EL (cell line): ENCODE results near the gene CACNA2D3.

Experiments
- DNase-seq: peaks from one replicate; pipeline ENCODE4 v3.0.0-alpha.2; 2016

Gene CACNA2D3

DNA sequence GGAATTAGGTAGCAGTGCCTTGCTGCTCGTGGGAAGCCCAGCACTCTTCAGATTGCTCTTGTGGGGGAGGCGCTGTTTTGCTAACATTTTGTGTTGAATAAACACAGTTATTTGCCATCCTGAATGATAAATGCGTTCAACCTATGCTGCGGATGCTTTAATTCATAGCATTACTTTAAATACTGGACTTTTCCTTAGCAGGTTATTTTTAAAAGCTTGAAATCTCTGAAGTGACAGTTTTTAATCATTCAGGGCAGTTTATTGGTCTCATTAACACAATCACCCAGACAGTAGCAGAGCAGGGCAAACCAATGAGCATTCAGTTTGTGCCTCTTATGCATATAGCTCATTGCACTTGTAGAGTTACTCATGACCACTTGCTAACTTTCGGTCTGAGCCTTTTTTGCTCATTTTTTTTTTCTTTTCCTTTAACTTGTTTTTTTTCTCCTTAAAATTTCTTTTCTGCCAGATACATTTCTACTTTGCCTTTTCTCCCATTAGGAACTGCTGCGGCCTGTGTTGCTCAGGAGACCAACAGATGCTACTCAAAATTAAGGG lies 5.2 kb downstream of the CACNA2D3 start:
- no peak for DNase-seq

DNA sequence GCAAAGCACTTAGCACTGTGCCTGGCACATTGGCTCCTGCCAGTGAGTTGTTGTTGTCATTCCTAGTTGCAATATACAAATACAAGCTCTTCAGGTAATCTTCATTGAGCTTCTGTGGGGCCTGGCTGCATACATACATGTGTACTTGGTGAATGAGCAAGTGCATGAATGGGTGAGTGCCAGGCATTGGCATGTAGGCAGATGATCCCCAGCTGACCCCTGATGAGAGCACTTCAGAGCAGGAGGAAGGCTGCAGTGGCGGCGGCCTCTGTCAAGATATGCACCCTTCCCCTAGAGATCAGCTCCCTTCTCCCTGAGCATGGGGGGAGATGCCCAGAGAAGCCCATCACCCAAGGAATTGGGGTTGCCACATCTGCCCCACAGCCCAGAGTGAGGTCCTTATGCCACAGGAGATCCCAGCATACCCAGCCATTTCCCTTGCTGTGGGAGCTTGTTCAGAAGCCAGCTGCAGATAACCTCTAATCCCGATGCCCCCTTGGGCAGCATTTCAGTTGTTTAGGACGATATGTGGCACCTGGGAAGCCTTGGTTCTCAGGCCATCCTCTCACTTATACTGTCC lies 8.8 kb downstream of the CACNA2D3 start:
- no peak for DNase-seq

DNA sequence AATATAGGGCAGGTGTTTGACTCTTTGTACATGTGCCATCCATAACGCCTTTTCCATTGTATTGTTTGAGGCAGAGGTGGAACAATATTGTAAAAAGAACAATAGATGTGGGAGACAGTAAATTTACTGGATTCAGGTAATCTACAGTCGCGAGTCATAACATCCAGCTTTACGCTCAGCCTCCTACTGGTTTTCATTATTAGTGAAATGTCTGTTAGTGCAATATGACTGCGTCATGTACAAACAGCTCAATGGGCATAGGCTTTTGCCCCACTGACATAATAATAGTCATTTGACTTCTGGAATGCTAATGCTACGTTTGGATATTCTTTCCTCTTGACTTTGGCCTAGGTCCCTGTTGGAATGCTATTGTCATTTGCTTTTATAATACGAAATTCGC lies 9.5 kb downstream of the CACNA2D3 start:
- no peak for DNase-seq

DNA sequence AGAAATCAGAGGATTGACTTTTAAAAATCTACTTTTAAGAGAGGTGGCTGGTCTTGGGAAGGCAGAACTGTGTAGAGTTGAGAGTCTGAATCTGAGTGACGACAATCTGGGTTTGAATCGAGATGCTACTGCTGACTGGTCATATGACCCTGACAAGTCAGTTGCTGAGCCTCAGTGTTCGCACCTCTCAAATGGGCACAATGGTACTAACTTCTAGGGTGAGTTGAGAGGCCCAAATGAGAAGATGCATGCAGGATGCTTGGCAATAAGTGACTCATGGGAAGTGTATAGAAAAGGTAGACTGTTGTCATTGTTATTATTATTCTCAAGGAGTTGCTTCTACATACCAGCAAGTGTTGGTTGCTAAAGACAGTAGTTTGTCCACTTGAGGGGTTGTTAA lies 10.3 kb downstream of the CACNA2D3 start:
- no peak for DNase-seq

DNA sequence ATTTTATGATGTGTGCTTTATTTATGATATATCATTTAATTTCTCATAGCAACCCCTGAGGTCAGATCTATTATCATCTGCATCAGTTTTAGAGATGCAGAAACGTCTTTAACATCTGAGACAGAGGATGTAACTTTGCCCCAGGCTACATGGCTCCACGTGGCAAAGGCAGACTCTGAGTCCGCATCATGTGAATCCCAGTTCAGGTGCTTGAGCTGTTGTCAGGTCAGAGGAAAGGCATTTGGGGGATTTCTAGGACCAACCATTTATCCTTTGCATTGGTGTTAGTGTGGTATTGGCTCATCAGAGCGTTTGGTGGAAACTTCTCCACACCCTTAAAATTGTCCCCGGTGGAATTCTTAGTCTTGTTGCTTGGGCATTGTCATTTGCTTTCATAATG lies 10.8 kb downstream of the CACNA2D3 start:
- DNase-seq = no peak

DNA sequence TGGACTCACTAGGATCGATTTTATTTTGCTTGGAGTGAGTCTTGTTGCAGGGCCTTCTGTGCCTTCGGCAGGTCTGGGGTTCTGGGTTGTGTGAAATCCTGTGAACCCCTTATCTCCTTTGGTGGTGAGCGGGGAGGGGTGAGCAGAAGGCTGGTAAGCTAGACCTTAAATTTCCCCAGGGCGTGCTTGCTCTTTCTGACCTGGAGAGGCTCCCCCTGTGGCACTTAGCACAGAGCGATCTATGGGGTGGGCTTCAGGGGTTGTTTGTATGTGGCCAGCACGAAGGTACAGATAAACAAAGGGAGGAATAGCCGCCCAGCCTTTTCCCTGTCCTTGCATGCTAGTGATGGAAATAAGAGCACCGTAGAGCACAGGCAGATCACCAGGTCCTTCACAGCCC lies 11.8 kb downstream of the CACNA2D3 start:
- DNase-seq = no peak

DNA sequence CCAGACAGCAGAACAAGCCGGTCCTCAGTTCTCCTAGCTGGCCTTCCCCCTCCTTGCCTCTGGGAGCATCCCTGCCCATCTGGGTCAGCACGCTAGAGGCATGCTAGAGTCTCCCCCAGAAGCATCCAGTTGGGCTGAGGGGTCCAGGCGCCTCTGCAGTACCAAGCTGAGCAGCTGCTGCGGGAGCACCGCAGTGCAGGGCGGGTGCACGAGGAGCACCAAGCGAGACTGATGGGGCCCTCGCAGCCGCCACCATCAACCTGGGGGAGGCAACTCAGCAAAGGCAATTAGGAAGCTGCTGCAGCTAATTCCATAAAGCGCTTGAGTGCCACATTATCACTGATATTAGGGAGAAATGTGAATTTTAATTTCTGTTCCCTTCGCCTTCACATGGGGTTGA lies 12.4 kb downstream of the CACNA2D3 start:
- DNase-seq = no peak

DNA sequence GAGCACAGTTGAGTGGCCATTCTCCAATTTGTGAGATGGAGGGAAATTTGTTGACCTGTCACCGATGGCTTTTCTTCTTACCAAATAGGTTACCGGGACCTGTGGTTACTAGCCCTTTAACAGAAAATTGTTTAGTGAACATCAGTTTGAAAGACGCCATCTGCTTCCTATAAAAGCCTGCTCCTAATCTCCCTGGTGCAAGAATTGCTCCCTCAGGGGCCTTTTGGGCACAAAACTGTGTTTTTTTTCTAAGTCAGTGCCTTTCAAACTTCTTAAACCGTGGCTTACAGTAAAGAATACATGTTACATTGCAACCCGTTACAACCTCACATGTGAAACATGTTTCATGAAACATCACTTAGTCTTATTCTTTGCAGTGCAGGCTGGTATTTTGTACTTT lies 15.0 kb downstream of the CACNA2D3 start:
- DNase-seq = no peak

DNA sequence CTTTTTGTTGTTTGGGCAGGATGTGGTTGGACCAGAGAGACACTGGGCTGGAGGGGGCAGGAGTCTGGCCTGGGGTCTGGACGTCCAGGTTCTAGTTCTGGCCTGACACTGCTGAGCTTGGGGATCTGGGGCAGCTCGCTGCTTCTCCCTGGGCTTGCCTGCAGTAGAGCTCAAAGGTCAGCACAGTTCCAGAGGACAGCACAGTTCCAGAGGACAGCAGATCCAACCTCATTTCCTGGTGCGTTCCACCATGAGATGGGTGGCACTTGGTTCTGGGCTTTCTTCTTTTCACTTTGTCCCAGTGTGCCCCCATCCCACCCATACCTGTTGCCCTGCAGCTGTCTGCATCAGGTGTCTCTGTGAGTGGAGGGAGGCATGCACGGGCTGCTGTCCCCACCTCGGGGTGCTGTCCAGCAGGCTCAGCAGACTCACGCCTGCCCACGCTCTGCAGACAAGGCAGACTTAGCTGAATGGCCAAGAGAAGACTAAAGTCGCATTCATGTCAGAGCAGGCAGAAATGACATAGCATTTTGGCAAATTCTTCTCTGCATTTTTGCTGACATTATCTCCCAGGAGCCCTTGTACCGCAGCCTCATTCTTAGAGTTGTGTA lies 16.7 kb downstream of the CACNA2D3 start:
- no peak for DNase-seq

DNA sequence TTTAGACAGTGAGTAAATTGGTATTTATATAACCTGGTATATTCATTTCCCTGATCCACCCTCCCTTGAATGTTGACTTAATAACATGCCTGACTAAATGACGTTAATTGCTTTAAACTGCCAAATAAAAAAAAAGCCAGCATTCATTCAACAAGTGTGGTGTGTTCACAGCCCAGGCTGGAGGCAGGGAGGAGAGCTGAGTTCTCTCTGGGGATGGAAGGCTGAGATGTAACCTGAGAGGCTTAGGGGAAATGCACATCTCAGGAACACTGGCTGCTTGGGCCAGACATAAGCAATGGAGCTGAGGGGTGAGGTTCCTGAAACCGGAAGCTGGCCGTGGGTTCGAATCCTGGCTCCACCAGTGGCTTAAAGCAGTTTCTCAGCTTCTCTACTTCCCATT lies 17.3 kb downstream of the CACNA2D3 start:
- no peak for DNase-seq

DNA sequence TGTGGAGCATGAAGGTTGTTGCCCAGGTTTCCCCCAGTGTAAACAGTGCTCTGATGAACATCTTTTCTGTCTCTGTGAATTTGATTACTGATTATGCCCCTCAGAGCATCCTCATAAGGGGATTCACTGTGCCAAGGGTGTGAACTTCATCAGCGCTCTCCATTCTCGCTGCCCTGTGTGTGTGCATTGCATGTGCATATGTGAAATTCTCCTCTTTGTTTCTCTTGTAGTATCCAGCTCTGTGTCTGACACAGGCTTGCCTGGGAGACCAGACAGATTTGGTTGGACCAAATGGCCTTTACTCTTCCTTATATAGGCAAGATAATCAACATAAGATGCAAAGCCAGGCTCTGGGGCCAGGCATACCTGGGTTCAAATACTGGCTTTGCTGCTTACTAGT lies 21.9 kb downstream of the CACNA2D3 start:
- DNase-seq = no peak

DNA sequence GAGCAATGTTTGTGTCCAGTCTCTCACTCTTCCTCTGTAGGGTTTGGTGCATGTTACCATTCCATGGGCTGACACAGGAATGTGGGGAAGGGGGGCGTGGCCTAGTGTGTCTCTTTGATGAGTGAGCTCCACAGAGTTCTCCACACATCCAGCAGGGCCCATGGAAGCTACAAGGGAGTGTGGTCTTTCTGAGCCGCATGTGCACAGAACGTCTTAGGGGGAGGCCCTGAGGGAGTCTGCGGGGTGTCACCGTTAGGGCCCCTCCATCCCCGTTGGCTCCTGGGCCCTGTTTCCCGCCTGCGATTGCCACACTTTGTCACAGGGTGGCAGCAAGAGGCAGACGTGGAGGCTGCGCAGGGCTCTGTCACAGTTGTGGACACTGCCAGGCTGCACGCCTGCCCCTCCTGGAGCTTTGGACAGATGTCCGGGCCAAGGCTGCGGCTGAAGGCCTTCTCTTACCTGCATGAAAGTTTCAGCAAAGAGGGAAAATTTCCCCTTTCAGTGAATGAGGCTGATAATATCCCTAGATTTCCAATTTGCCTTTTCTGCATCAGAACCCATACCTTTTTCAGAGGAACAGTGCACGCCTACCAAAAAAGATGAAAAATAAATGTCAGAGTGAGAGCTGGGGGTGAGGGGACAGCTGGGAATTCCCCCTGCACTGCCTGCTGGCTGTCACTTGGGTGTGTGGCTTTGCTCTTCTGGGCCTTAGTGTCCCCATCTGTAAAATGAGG lies 24.3 kb downstream of the CACNA2D3 start:
- DNase-seq = peak; percentile 10

DNA sequence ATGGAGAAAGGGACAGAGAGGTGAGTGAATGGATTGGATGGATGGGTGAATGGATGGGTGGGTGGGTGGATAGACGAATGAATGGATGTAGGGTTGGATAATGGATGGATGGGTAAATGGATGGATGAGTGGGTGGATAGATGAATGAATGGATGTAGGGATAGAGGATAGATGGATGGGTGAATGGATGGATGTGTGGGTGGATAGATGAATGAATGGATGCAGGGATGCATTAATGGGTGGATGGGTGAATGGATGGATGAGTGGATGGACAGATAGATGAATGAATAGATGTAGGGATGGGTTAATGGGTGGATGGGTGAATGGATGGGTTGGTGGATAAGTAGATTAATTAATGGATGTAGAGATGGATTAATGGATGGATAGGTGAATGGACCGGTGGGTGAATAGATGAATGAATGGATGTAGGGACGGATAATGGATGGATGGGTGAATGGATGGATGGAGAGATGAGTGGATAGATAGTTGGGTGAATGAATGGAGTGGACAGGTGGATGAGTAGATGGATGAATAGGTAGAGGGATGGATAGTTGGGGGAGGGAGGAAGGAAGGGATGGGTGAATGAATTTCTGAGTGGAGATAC lies 28.6 kb downstream of the CACNA2D3 start:
- DNase-seq = no peak

DNA sequence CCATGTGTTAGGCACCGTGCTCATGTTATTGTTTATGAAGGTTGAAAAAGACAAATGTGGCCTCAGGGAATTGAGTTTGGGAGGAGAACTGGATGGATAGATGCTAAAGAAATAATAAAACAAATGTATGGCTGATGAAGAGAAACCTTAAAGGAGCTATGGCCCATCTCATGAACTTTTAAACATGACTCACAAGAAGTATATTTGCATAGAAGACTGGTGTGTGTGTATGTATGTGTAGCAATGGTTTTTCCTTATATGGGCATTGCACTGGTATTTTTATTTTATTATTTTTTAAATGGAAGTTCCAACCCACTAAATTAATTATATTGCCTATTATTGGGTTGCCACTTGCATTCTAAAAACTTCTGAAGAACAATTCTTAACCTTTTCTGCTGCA lies 31.1 kb downstream of the CACNA2D3 start:
- no peak for DNase-seq

DNA sequence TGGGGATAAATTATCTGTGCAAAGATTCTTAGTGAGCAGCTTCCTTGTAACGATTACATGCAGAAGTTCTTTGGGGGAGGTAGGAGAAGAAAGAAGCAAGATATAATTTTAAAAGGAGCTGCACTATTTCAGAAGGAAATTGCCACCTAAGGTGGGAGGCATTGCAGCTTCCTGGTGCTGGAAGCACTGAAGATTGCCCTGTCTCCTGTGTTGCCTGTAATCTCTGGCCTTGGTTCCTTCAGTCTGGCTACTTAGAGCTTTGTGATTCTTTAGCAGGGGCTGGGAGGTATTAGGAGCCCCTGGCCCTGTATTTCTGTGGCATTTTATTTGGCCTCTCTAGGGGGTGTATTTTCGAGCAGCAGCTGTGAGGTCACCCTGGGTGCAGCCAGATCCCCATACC lies 35.5 kb downstream of the CACNA2D3 start:
- no peak for DNase-seq

DNA sequence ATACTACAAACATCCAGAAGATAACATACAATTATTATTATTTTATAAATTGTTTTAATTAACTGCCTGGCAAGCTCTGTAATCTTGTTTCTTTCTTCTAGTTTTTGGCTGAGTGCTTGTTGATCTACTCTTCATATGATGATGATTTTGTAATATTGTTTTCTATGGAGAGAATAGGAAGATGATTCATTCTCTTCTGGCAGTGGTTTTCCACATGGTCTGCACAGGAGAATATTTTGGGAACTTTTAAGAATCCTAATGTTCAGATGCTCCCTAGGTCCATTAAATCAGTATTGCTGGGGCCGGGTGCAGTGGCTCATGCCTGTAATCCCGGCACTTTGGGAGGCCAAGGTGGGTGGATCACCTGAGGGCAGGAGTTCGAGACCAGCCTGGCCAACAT lies 37.6 kb downstream of the CACNA2D3 start:
- DNase-seq = no peak

DNA sequence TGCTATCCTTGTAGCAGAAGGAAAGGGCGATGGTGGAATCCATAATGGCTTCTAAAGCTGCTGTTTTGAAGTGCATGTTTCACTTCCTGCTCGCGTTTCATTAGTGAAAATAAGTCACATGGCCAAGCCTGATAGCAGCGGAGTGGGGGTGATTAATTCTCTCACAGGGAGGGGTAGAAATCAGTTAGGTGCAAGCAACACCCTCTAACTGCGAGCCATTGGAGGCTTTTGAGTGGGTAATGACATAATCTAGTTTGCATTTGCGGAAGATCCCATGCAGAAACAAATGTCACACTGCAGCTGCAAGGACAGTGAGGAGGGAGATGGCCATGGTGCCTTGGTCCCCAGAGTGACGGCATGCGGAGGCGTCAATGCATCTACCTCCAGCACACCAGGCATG lies 41.1 kb downstream of the CACNA2D3 start:
- no peak for DNase-seq

DNA sequence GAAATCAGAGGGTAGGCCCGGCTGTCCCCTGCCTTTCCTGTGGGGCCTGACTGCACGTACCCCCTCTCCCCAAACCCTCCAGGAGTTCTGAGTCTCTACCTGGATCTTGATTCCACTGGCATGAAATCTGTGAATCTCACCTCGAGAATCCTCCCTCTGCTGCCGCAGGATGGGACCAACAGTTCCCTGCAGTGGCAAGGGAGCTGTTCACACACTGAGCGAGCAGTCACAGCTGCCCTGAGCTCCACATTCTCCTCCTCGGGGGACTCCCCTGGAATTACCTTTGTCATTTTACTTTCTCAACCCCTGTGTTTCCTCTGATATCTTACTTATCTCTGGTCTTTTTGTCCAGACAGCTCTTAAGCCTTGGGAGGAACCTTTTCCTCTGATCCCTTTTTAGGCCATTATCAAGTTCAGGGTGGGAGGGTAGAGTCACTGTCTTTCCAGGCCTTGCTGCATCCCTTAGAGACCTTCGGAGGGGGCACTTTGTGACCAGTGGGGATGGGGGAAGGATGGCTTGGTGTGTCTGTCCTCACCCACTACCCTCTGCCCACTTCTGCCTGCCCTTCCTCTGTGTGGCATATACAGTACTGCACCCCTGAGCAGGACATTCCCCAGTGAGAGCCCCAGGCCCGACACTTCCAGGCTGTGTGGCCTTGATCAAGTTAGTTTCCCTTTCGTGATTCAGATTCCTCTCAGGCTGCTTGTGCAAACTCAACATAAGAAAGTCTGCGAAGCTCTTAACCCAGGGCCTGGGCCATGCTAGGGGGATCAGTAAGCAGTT lies 42.0 kb downstream of the CACNA2D3 start:
- DNase-seq = no peak

DNA sequence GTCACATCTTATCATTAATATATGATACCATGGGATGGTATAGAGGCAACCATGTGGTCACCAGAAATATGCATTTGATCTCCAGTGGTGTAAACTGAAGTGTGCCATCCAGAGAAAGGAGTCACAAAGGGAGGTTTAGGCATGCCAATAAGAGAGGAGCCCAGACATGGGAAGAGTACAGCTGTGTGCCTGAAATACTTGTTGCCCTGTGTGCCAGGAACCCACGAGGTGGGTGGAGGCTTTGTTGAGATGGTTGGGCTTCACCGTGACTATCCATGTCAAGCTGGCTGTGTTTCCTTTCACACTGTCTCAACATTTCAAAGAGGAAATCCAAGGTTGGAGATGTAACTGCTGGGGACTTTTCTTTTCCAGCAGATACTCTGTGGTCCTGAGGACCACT lies 43.5 kb downstream of the CACNA2D3 start:
- no peak for DNase-seq

DNA sequence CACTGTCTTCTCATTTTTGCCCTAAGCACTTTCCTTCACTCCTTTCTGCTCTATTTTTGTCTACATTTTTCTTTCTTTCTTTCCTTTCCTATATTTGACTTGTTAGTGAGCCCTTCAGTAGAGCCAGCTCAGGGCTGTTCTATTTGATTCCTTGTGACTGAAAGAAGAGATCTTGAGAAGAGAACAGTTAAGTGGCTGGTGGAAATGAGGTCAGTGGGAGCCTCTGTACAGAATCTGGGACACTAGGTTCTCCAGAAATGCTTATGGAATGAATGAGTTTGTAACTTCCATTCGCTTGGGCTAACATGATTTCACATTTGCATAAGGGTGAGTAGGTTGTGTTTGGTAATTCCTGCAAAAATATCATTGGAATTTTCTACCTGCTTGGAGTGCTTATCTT lies 45.6 kb downstream of the CACNA2D3 start:
- DNase-seq = no peak

DNA sequence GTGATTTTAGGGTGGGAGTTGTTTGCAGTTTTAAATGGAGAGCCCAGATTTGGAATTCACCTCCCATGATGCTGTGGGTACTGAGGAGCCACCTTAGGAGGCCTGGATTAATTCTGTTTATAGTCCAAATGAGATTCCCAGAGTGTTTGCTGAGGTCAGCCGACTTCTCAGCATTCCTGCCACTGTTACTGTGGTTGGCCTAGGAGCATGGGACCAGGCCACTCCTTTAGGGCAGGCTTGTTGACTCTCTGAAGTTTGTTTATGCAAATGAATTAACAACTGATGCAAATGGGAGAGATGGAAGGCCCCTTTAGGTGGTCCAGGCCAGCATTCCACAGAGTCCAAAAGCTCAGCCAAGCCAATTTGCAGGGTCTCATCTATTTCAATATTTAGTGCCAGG lies 46.1 kb downstream of the CACNA2D3 start:
- no peak for DNase-seq

DNA sequence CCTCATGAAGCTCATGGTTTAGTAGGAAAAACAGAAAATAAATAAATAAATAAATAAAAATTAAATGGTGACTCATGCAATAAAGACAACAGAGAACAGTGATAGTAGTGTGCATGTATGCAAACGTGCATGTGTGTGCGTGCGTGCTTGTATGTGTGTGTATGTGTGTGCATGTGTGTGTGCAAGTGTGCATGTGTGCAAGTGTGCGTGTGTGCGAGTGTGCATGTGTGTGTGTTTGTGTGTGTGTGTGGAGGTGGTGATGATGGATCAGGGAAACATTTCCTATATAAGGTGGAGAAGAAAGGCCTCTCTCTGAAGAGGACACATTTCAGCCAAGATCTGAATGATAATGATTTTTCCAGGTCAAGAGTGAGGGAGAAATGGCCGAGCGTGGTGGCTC lies 47.2 kb downstream of the CACNA2D3 start:
- DNase-seq = no peak

DNA sequence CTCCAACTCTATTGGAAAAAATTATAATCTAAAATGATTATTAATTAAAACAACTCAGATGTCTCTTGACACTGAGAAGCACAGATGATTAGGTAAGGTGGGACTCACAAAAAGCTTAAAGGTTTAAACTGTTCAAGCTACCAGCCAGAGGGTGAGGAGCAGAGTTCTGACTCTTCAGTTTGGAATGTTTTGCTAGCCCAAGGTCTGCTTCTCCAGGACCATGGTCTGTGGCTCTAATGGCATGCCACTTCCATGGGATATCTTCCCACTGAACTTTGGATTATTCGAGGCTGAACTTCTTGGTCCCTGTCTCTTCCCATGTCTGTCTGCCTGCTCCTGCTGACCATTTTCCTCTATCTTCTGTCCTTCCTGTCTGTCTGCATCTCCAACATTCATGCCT lies 49.2 kb downstream of the CACNA2D3 start:
- no peak for DNase-seq
